Measurements from ENCODE around the gene ZNF521. TPM values are rescaled to one million over a fixed set of nuclear protein-coding genes. Genes with fewer than 3 reads are reported as not detected.

The ZNF521 gene
- total RNA-seq, 1 experiment from 2014 or later = 5.0 TPM

- Histone ChIP-seq H3K4me3 (no peak overlapping the region), H3K36me3 (no peaks in the 10 kb centered on the region), H3K27me3 (no peaks in the 10 kb centered on the region), H3K9me3 (peaks cover 3% of the 10 kb centered on the region; the same call in 1 of the 2 replicates)
- DNase-seq = no peak
Observed at GRCh38 chr18:25313268-25313667, 38.7 kb downstream of the ZNF521 start.

GRCh38 chr18:25310045-25310444 lies 41.9 kb downstream of the ZNF521 start:
- peak; percentile 7 for DNase-seq
- Histone ChIP-seq H3K27me3 (no peaks in the 10 kb centered on the region), H3K4me3 (no peak overlapping the region), H3K9me3 (peaks cover 3% of the 10 kb centered on the region; the same call in 1 of the 2 replicates), H3K36me3 (no peaks in the 10 kb centered on the region)

- peaks cover 3% of the 10 kb centered on the region; the same call in 1 of the 2 replicates for H3K9me3 ChIP-seq
- no peaks in the 10 kb centered on the region for H3K27me3 ChIP-seq
- H3K4me3 ChIP-seq = no peak overlapping the region
- no peaks in the 10 kb centered on the region for H3K36me3 ChIP-seq
- DNase-seq = no peak
Observed at GRCh38 chr18:25308381-25308780, 43.6 kb downstream of the ZNF521 start.

GRCh38 chr18:25307192-25307591 lies 44.8 kb downstream of the ZNF521 start:
- Histone ChIP-seq H3K36me3 (no peaks in the 10 kb centered on the region), H3K27me3 (no peaks in the 10 kb centered on the region), H3K4me3 (no peak overlapping the region), H3K9me3 (peaks cover 3% of the 10 kb centered on the region; the same call in 1 of the 2 replicates)
- no peak for DNase-seq

- Histone ChIP-seq H3K4me3 (no peak overlapping the region), H3K27me3 (no peaks in the 10 kb centered on the region), H3K36me3 (no peaks in the 10 kb centered on the region), H3K9me3 (peaks cover 3% of the 10 kb centered on the region; the same call in 1 of the 2 replicates)
- DNase-seq = no peak
Observed at GRCh38 chr18:25306671-25307070, 45.3 kb downstream of the ZNF521 start.

GRCh38 chr18:25305584-25305983 lies 46.4 kb downstream of the ZNF521 start:
- Histone ChIP-seq H3K36me3 (no peaks in the 10 kb centered on the region), H3K27me3 (no peaks in the 10 kb centered on the region), H3K9me3 (peaks cover 3% of the 10 kb centered on the region; the same call in 1 of the 2 replicates), H3K4me3 (no peak overlapping the region)
- no peak for DNase-seq

GRCh38 chr18:25300492-25300891 lies 51.5 kb downstream of the ZNF521 start:
- Histone ChIP-seq H3K36me3 (no peaks in the 10 kb centered on the region), H3K9me3 (no peaks in the 10 kb centered on the region), H3K4me3 (no peak overlapping the region), H3K27me3 (no peaks in the 10 kb centered on the region)
- no peak for DNase-seq

GRCh38 chr18:25299426-25300300 lies 52.3 kb downstream of the ZNF521 start:
- no peaks in the 10 kb centered on the region for H3K36me3 ChIP-seq
- DNase-seq = no peak
- H3K9me3 ChIP-seq = no peaks in the 10 kb centered on the region
- no peak overlapping the region for H3K4me3 ChIP-seq
- H3K27me3 ChIP-seq = no peaks in the 10 kb centered on the region

- Histone ChIP-seq H3K36me3 (no peaks in the 10 kb centered on the region), H3K9me3 (no peaks in the 10 kb centered on the region), H3K4me3 (no peak overlapping the region), H3K27me3 (no peaks in the 10 kb centered on the region)
- peak; percentile 67 for DNase-seq
Observed at GRCh38 chr18:25298853-25299274, 53.1 kb downstream of the ZNF521 start.

GRCh38 chr18:25295624-25296138 lies 56.3 kb downstream of the ZNF521 start:
- no peaks in the 10 kb centered on the region for H3K36me3 ChIP-seq
- H3K4me3 ChIP-seq = no peak overlapping the region
- H3K9me3 ChIP-seq = no peaks in the 10 kb centered on the region
- H3K27me3 ChIP-seq = no peaks in the 10 kb centered on the region
- no peak for DNase-seq

GRCh38 chr18:25291150-25291549 lies 60.8 kb downstream of the ZNF521 start:
- H3K36me3 ChIP-seq = no peaks in the 10 kb centered on the region
- no peak for DNase-seq
- no peak overlapping the region for H3K4me3 ChIP-seq
- no peaks in the 10 kb centered on the region for H3K9me3 ChIP-seq
- H3K27me3 ChIP-seq = no peaks in the 10 kb centered on the region

- peak; percentile 61 for DNase-seq
- Histone ChIP-seq H3K36me3 (no peaks in the 10 kb centered on the region), H3K4me3 (peak overlapping the region; percentile 14), H3K27me3 (no peaks in the 10 kb centered on the region), H3K9me3 (no peaks in the 10 kb centered on the region)
Observed at GRCh38 chr18:25289001-25289631, 62.9 kb downstream of the ZNF521 start.

- Histone ChIP-seq H3K27me3 (no peaks in the 10 kb centered on the region), H3K4me3 (peak overlapping the region; percentile 14), H3K9me3 (no peaks in the 10 kb centered on the region), H3K36me3 (no peaks in the 10 kb centered on the region)
- DNase-seq = no peak
Observed at GRCh38 chr18:25288340-25288938, 63.5 kb downstream of the ZNF521 start.

- DNase-seq = no peak
- no peaks in the 10 kb centered on the region for H3K36me3 ChIP-seq
- no peaks in the 10 kb centered on the region for H3K9me3 ChIP-seq
- H3K4me3 ChIP-seq = no peak overlapping the region
- H3K27me3 ChIP-seq = no peaks in the 10 kb centered on the region
Observed at GRCh38 chr18:25287106-25287505, 64.9 kb downstream of the ZNF521 start.

- no peak overlapping the region for H3K4me3 ChIP-seq
- H3K36me3 ChIP-seq = no peaks in the 10 kb centered on the region
- DNase-seq = no peak
- no peaks in the 10 kb centered on the region for H3K27me3 ChIP-seq
- H3K9me3 ChIP-seq = no peaks in the 10 kb centered on the region
Observed at GRCh38 chr18:25284861-25285550, 67.0 kb downstream of the ZNF521 start.

- no peak for DNase-seq
- H3K4me3 ChIP-seq = no peak overlapping the region
Observed at GRCh38 chr18:25284281-25284680, 67.7 kb downstream of the ZNF521 start.

More at GRCh38 chr18:25284281-25284680, 67.7 kb downstream of the ZNF521 start:
- Histone ChIP-seq H3K36me3 (no peaks in the 10 kb centered on the region), H3K27me3 (no peaks in the 10 kb centered on the region), H3K9me3 (no peaks in the 10 kb centered on the region)

Measured in MG63 (cell line).